GM19438 (cell line): ENCODE measurements around the gene TPSG1.
"Not testable (repeated sequence)": the region's sequence is repeated elsewhere in the genome, so short reads cannot be mapped to it uniquely, and the experiment has no call there.

Source experiments
- ATAC-seq: cut with Tn5 transposase; IDR thresholded peaks from one replicate; pipeline ENCODE4 v1.9.1; 2021; ENCODE audit warnings: low read depth; ENCODE audit not compliant: unreplicated experiment

The TPSG1 gene

GRCh38 chr16:1198671-1199346 lies 26.3 kb downstream of the TPSG1 start:
- not testable (repeated sequence) for ATAC-seq

GRCh38 chr16:1198194-1198593 lies 26.9 kb downstream of the TPSG1 start:
- no peak for ATAC-seq

GRCh38 chr16:1197237-1197866 lies 27.7 kb downstream of the TPSG1 start:
- ATAC-seq: no peak

- ATAC-seq: no peak
Measured at GRCh38 chr16:1196494-1196893, 28.6 kb downstream of the TPSG1 start.

GRCh38 chr16:1195393-1195666 lies 29.7 kb downstream of the TPSG1 start:
- no peak for ATAC-seq

- no peak for ATAC-seq
Measured at GRCh38 chr16:1194665-1195392, 30.2 kb downstream of the TPSG1 start.

- ATAC-seq: no peak
Measured at GRCh38 chr16:1193825-1194581, 31.1 kb downstream of the TPSG1 start.

- ATAC-seq: no peak
Measured at GRCh38 chr16:1193143-1193824, 31.8 kb downstream of the TPSG1 start.

- no peak for ATAC-seq
Measured at GRCh38 chr16:1192384-1193073, 32.5 kb downstream of the TPSG1 start.

GRCh38 chr16:1190789-1191188 lies 34.3 kb downstream of the TPSG1 start:
- ATAC-seq: not testable (repeated sequence)

GRCh38 chr16:1189455-1189854 lies 35.6 kb downstream of the TPSG1 start:
- ATAC-seq: no peak

- ATAC-seq: no peak
Measured at GRCh38 chr16:1188432-1189189, 36.5 kb downstream of the TPSG1 start.

GRCh38 chr16:1185460-1186207 lies 39.4 kb downstream of the TPSG1 start:
- ATAC-seq: not testable (repeated sequence)

GRCh38 chr16:1184980-1185379 lies 40.1 kb downstream of the TPSG1 start:
- ATAC-seq: no peak

GRCh38 chr16:1184156-1184868 lies 40.8 kb downstream of the TPSG1 start:
- ATAC-seq: no peak

GRCh38 chr16:1182950-1183907 lies 41.8 kb downstream of the TPSG1 start:
- ATAC-seq: no peak

GRCh38 chr16:1182316-1182671 lies 42.8 kb downstream of the TPSG1 start:
- ATAC-seq: no peak
